ENCODE results near the gene SYT9.
A peak's percentile ranks its signal among the peaks of the same experiment; 100 is the strongest.

The SYT9 gene

GRCh38 chr11:7347611-7348431 is 96.1 kb downstream of the SYT9 start:
- DNase-seq (ENCODE audit: low spot score): no peak

- DNase-seq (ENCODE audit: low spot score): no peak
Measured at GRCh38 chr11:7348432-7349304, 97.0 kb downstream of the SYT9 start.

DNA sequence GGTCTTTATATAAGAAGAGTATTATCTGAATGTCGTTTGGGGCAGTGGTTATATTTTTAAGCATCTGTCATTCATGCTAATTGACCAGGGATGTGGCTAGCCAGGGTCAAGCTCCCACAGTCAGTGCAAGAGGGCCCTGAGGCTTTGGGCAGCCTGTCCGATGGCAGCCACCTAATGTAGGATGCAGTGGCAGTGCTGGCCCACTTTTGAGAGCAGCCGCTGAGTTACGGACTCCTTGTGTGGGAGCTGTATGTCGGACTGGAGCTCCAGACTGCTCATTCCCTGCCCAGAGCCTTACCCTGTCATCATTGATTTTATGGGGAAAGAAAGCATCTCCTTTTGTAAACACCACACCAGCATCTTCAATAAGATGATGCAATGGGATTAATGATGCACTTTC is 99.5 kb downstream of the SYT9 start:
- no peak for DNase-seq (ENCODE audit: low spot score)

DNA sequence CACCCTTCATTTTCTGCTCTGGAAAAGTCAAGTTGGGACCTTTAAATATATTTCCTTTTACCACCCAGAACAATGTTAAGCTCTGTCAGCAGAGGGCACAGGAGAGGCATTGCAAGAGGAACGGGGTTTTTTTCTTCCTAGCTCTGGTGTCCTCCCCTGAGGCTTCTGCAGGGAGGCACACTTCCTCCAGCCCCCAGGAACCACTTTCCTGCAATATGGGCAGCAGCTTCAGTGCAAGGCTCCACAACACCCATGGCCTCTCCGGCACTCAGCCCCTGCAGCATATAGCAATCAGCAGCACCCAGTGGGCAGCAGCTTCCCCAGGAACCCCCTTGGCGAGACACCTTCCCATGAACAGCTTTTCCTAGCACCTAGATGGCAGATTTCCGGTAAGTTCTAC is 101.4 kb downstream of the SYT9 start:
- peak; percentile 63 for DNase-seq (ENCODE audit: low spot score)

GRCh38 chr11:7364660-7365059 is 113.0 kb downstream of the SYT9 start:
- DNase-seq (ENCODE audit: low spot score): no peak

- DNase-seq (ENCODE audit: low spot score): no peak
Measured at GRCh38 chr11:7367803-7368202, 116.1 kb downstream of the SYT9 start.

DNA sequence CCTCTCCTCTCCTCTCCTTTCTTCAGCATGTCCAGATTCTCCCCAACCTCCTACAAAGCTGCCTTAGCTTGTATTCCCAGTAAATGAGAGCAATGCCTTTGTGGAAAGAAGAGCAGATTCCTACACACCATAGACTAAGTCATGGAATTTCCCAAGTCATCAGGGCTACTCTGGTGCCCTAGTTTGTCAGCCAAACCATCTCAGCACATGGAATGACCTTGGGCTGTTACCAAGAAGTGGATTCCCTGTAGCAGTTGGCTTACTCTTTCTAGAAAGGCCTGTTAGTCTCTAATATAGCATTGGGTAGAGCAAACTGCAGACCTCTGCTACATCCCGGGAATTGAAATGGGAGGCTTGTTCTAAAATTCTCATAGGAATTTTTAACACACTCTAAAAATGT is 124.7 kb downstream of the SYT9 start:
- DNase-seq (ENCODE audit: low spot score): no peak

- DNase-seq (ENCODE audit: low spot score): no peak
Measured at GRCh38 chr11:7381937-7382336, 130.2 kb downstream of the SYT9 start.

- no peak for DNase-seq (ENCODE audit: low spot score)
Measured at GRCh38 chr11:7383406-7383805, 131.7 kb downstream of the SYT9 start.

- no peak for DNase-seq (ENCODE audit: low spot score)
Measured at GRCh38 chr11:7384691-7385090, 133.0 kb downstream of the SYT9 start.

- no peak for DNase-seq (ENCODE audit: low spot score)
Measured at GRCh38 chr11:7385532-7385931, 133.8 kb downstream of the SYT9 start.

DNA sequence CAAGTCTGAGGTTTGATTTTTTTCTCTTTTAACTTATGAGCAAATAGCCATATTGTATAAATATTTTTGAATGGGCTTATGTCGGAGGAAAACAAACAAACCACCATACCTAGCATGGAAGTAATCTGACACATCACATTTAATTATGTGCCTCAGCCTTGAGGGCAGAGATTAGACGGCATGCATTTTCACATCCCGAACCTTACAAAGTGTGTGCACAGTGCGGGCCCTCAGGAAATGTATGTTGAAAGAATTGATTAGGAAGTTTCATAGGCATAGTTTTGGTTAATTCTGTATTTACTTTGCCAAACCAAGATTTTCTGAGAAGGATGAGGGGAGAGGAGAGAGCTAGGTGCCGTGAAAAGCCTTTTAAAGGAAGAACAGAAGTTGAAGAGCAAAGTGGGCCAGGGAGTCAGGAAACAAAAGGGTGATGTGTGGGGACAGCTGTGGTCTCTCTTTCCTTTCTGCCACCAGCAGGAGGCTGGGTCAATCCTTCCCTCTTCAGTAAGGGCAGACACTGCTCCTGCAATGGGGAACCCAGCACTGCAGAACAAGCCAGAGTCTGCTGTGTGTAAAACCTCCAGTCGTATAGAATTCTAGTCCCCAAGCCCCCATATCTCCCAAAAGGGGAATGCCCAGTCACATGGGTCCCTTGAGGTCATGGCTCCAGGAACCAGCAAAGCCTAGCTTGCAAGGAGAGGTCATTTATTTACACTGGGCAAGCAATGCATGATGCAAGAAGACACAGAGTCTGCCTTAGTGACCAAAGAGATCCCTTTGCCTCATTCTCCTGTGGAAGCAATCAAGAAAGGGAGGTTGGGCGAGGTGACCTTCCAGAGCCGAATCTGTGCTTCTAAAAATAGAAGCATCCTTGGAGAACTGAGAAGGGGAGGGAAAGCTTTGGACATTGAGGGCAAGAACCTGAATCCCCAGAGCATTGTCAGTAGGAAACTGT is 162.5 kb downstream of the SYT9 start:
- DNase-seq (ENCODE audit: low spot score): no peak

- DNase-seq (ENCODE audit: low spot score): no peak
Measured at GRCh38 chr11:7414973-7415817, 163.5 kb downstream of the SYT9 start.

GRCh38 chr11:7416080-7416479 is 164.4 kb downstream of the SYT9 start:
- DNase-seq (ENCODE audit: low spot score): no peak

DNA sequence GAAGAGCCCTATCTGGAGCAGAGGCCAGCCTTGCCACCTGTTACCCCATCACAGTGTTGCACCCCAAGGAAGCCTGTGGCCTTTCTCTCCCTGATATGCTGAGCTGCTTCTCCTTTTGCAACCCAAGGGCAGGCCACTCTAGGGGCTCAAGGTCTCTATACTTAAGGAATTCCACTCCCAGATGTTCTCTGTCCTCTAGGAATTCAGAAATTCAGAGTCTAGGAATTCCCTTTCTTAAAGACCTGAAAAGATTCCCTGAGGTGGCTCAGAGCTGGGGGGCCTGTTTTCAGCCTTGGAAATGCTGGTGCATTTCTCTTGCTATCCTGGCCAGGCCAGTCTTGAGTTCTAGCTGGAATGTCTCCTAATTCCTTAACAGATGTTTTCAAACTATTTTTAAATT is 165.6 kb downstream of the SYT9 start:
- no peak for DNase-seq (ENCODE audit: low spot score)

GRCh38 chr11:7418061-7418460 is 166.4 kb downstream of the SYT9 start:
- no peak for DNase-seq (ENCODE audit: low spot score)

- no peak for DNase-seq (ENCODE audit: low spot score)
Measured at GRCh38 chr11:7418906-7419305, 167.2 kb downstream of the SYT9 start.

GRCh38 chr11:7421136-7421535 is 169.4 kb downstream of the SYT9 start:
- DNase-seq (ENCODE audit: low spot score): no peak

GRCh38 chr11:7422544-7423331 is 171.0 kb downstream of the SYT9 start:
- no peak for DNase-seq (ENCODE audit: low spot score)

- DNase-seq (ENCODE audit: low spot score): no peak
Measured at GRCh38 chr11:7423946-7424345, 172.2 kb downstream of the SYT9 start.

Measured in RKO (cell line).